DND-41 (cell line): ENCODE measurements around the gene PRG2.

ENCODE experiments used
- ATAC-seq: fragments of 200-7000 bp; cut with Tn5 transposase; 3 replicates; pipeline ENCODE4 v1.9.1; 2021; ENCODE audit warnings: low read depth; ENCODE audit not compliant: insufficient read depth
- DNase-seq: peaks from one replicate; pipeline ENCODE4 v3.0.0-alpha.2; 2020
- H2AFZ ChIP-seq: 2 replicates; pipeline ENCODE4 v1.6.0; 2012; ENCODE audit warnings: low read depth, low read length
- H3K27ac ChIP-seq: 2 replicates; pipeline ENCODE4 v1.5.1; 2012; ENCODE audit warnings: low read length, inconsistent platforms
- H3K27me3 ChIP-seq: fragments of 200-600 bp; sonication (generic); 2 replicates; pipeline ENCODE4 v1.6.0; 2012; ENCODE audit warnings: low read length, mild to moderate bottlenecking, inconsistent platforms; ENCODE audit not compliant: insufficient read depth, poor library complexity
- H3K36me3 ChIP-seq: 2 replicates; pipeline ENCODE4 v1.5.1; 2012; ENCODE audit warnings: low read length, inconsistent platforms; ENCODE audit not compliant: insufficient read depth
- H3K4me1 ChIP-seq: 2 replicates; pipeline ENCODE4 v1.5.1; 2012; ENCODE audit warnings: mild to moderate bottlenecking, low read length; ENCODE audit not compliant: insufficient read depth
- H3K4me2 ChIP-seq: 2 replicates; pipeline ENCODE4 v1.6.0; 2012; ENCODE audit warnings: mild to moderate bottlenecking, moderate library complexity, low read length, inconsistent platforms; ENCODE audit not compliant: insufficient read depth
- H3K4me3 ChIP-seq, 2 experiments: fragments of 200-600 bp in 1 of 2; shearing (Covaris generic) in 1 of 2; 2 replicates each; pipeline ENCODE4 v1.5.1; 2012 to 2016; ENCODE audit warnings: inconsistent platforms in 2 of 2, low read length in 2 of 2, mild to moderate bottlenecking in 2 of 2, low read depth in 1 of 2, moderate library complexity in 1 of 2
- H3K79me2 ChIP-seq: 2 replicates; pipeline ENCODE4 v1.6.0; 2012; ENCODE audit warnings: low read length, inconsistent platforms; ENCODE audit not compliant: insufficient read depth
- H3K9ac ChIP-seq: 2 replicates; pipeline ENCODE4 v1.6.0; 2012; ENCODE audit warnings: low read depth, mild to moderate bottlenecking, inconsistent platforms, low read length, moderate library complexity
- H3K9me3 ChIP-seq: 2 replicates; pipeline ENCODE4 v1.5.1; 2012; ENCODE audit warnings: low read length, moderate library complexity, mild to moderate bottlenecking, inconsistent platforms; ENCODE audit not compliant: insufficient read depth, severe bottlenecking
- H4K20me1 ChIP-seq: 2 replicates; pipeline ENCODE4 v1.6.0; 2012; ENCODE audit warnings: low read length; ENCODE audit not compliant: insufficient read depth
- CTCF ChIP-seq: IDR thresholded peaks from 2 replicates; pipeline ENCODE4 v1.5.1; 2012; ENCODE audit warnings: borderline replicate concordance, low read length, moderate library complexity, mild to moderate bottlenecking; ENCODE audit not compliant: poor library complexity, severe bottlenecking; ENCODE audit errors: extremely low read depth
- EZH2 ChIP-seq: IDR thresholded peaks from 3 replicates; pipeline ENCODE4 v1.6.1; 2012; ENCODE audit warnings: borderline replicate concordance, low read depth, mild to moderate bottlenecking, moderate library complexity, low read length, inconsistent platforms; ENCODE audit not compliant: severe bottlenecking

Gene PRG2

GRCh38 chr11:57360991-57361390, 29.5 kb downstream of the PRG2 start:
- Histone ChIP-seq H3K4me3 (no peak overlapping the region), H3K27me3 (peaks cover 8% of the 10 kb centered on the region), H2AFZ (no peak overlapping the region), H3K27ac (no peak overlapping the region), H3K36me3 (no peaks in the 10 kb centered on the region), H3K9me3 (no peaks in the 10 kb centered on the region), H3K4me1 (no peaks in the 10 kb centered on the region), H3K79me2 (no peaks in the 10 kb centered on the region), H3K9ac (no peak overlapping the region), H4K20me1 (no peaks in the 10 kb centered on the region), H3K4me2 (no peak overlapping the region)
- DNase-seq (no peak), ATAC-seq (no peak)
- TF ChIP-seq EZH2: no peak
- TF ChIP-seq CTCF: no peak

DNA sequence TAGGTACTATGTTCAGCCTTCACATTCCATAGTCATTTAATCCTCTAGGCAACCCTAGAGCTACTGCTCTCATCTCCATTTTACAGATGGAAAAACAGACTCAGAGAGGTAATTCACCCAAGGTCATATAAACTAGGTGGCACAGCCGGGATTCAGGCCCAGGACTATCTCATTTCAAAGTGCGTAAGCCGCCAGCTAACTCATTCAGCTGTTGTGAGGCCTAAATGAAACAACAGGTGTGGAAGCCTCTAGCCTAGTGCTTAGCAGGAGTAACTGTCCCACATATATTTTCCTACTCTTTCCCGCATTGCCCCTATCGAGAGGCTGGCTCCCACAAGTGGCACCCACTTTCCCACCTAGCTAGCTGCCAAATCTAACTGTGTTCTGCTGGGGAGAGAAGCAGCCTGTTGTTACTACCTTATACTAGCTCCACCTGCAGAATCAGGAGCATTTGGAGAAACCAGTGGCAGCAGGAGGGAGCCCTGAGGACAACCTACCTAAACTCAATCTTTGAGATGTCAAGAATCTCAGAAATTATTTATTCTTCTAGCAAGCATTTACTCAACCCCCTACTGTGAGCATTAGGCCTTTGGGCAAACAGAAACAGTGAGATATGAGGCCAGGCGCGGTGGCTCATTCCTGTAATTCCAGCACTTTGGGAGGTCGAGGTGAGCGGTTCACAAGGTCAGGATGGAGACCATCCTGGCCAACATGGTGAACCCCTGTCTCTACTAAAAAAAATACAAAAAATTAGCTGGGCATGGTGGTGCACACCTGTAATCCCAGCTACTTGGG, 30.4 kb downstream of the PRG2 start:
- H3K27me3 ChIP-seq: peaks cover 8% of the 10 kb centered on the region
- no peak for DNase-seq
- H4K20me1 ChIP-seq: no peaks in the 10 kb centered on the region
- no peaks in the 10 kb centered on the region for H3K4me1 ChIP-seq
- no peak overlapping the region for H3K27ac ChIP-seq
- H3K36me3 ChIP-seq: no peaks in the 10 kb centered on the region
- H3K79me2 ChIP-seq: no peaks in the 10 kb centered on the region
- H2AFZ ChIP-seq: no peak overlapping the region
- no peaks in the 10 kb centered on the region for H3K9me3 ChIP-seq
- no peak for TF ChIP-seq CTCF
- TF ChIP-seq EZH2: no peak
- no peak overlapping the region for H3K9ac ChIP-seq
- no peak for ATAC-seq
- no peak overlapping the region for H3K4me3 ChIP-seq
- no peak overlapping the region for H3K4me2 ChIP-seq

- Histone ChIP-seq H4K20me1 (no peaks in the 10 kb centered on the region), H3K9ac (no peak overlapping the region), H2AFZ (no peak overlapping the region), H3K4me3 (no peak overlapping the region), H3K36me3 (no peaks in the 10 kb centered on the region), H3K4me1 (no peaks in the 10 kb centered on the region), H3K27me3 (peaks cover 14% of the 10 kb centered on the region), H3K27ac (no peak overlapping the region), H3K9me3 (no peaks in the 10 kb centered on the region), H3K4me2 (no peak overlapping the region), H3K79me2 (no peaks in the 10 kb centered on the region)
- ATAC-seq (no peak), DNase-seq (no peak)
- TF ChIP-seq EZH2 (no peak), CTCF (no peak)
Measured at GRCh38 chr11:57359396-57359795, 31.1 kb downstream of the PRG2 start.
